GM23338 (cell line): ENCODE measurements around the gene EHD1. TPM values are rescaled to one million over a fixed set of nuclear protein-coding genes. Genes with fewer than 3 reads are reported as not detected.

Experiments
- ATAC-seq: fragments of 200-7000 bp; cut with Tn5 transposase; 3 replicates; pipeline ENCODE4 v1.9.1; 2020
- DNase-seq: peaks from one replicate; pipeline ENCODE4 v3.0.0-alpha.2; 2015; ENCODE audit warnings: low spot score
- H2AFZ ChIP-seq: fragments of 200-600 bp; sonication (generic); 2 replicates; pipeline ENCODE4 v1.8.0; 2016; ENCODE audit warnings: antibody characterized with exemption, mild to moderate bottlenecking, moderate library complexity
- H3F3A ChIP-seq: fragments of 200-600 bp; sonication (generic); replicated peaks from 2 replicates; pipeline ENCODE4 v1.8.0; 2017; ENCODE audit warnings: antibody characterized with exemption, mixed run types, low read depth
- H3K27ac ChIP-seq: fragments of 200-600 bp; sonication (generic); 2 replicates; pipeline ENCODE4 v1.6.1; 2016; ENCODE audit warnings: low read depth
- H3K27me3 ChIP-seq: fragments of 200-600 bp; sonication (generic); 2 replicates; pipeline ENCODE4 v1.8.0; 2016; ENCODE audit warnings: mild to moderate bottlenecking, mixed run types, moderate library complexity; ENCODE audit not compliant: insufficient read depth
- H3K36me3 ChIP-seq: fragments of 200-600 bp; sonication (generic); 2 replicates; pipeline ENCODE4 v1.8.0; 2016; ENCODE audit warnings: mild to moderate bottlenecking; ENCODE audit not compliant: insufficient read depth
- H3K4me1 ChIP-seq: fragments of 200-600 bp; sonication (generic); 2 replicates; pipeline ENCODE4 v1.8.0; 2016; ENCODE audit warnings: mild to moderate bottlenecking, moderate library complexity; ENCODE audit not compliant: insufficient read depth
- H3K4me2 ChIP-seq: fragments of 200-600 bp; sonication (generic); 2 replicates; pipeline ENCODE4 v1.7.1; 2017; ENCODE audit warnings: mixed run types
- H3K4me3 ChIP-seq: fragments of 200-600 bp; sonication (generic); 2 replicates; pipeline ENCODE4 v1.6.1; 2016; ENCODE audit warnings: mixed run types
- H3K79me2 ChIP-seq: fragments of 200-600 bp; sonication (generic); replicated peaks from 2 replicates; pipeline ENCODE4 v1.8.0; 2017; ENCODE audit warnings: mild to moderate bottlenecking; ENCODE audit not compliant: insufficient read depth
- H3K9me2 ChIP-seq: fragments of 200-600 bp; sonication (generic); 2 replicates; pipeline ENCODE4 v1.8.0; 2017; ENCODE audit not compliant: insufficient read depth
- H4K20me1 ChIP-seq: fragments of 200-600 bp; sonication (generic); replicated peaks from 2 replicates; pipeline ENCODE4 v1.8.0; 2017; ENCODE audit warnings: mild to moderate bottlenecking; ENCODE audit not compliant: insufficient read depth
- H3K27ac Mint-ChIP-seq: 2 replicates; pipeline ENCODE4 v1.8.0; 2020; ENCODE audit warnings: inconsistent platforms, mild to moderate bottlenecking, moderate library complexity, mixed read lengths
- H3K27me3 Mint-ChIP-seq: 3 replicates; pipeline ENCODE4 v1.8.0; 2022; ENCODE audit warnings: low read depth, mild to moderate bottlenecking, moderate library complexity, mixed read lengths, inconsistent platforms; ENCODE audit not compliant: insufficient read depth, poor library complexity
- H3K36me3 Mint-ChIP-seq: 3 replicates; pipeline ENCODE4 v1.8.0; 2021; ENCODE audit warnings: low read depth, mild to moderate bottlenecking, inconsistent platforms, moderate library complexity, mixed read lengths
- H3K4me1 Mint-ChIP-seq: 3 replicates; pipeline ENCODE4 v1.8.0; 2020; ENCODE audit warnings: mild to moderate bottlenecking, inconsistent platforms, mixed read lengths
- H3K4me3 Mint-ChIP-seq: 3 replicates; pipeline ENCODE4 v1.8.0; 2021; ENCODE audit warnings: moderate library complexity, mild to moderate bottlenecking, inconsistent platforms, mixed read lengths
- H3K9me3 Mint-ChIP-seq: 3 replicates; pipeline ENCODE4 v1.8.0; 2020; ENCODE audit warnings: moderate library complexity, mild to moderate bottlenecking, inconsistent platforms, mixed read lengths
- CREB1 ChIP-seq: fragments of 250-450 bp; sonication (Bioruptor Pico); IDR thresholded peaks from 2 replicates; pipeline ENCODE4 v1.5.0; 2020; ENCODE audit warnings: low read depth, mild to moderate bottlenecking, moderate library complexity
- EZH2 ChIP-seq: fragments of 200-600 bp; sonication (generic); IDR thresholded peaks from one replicate; pipeline ENCODE4 v1.8.0; 2017; ENCODE audit warnings: antibody characterized with exemption, mild to moderate bottlenecking, low read depth; ENCODE audit not compliant: unreplicated experiment
- EZH2phosphoT487 ChIP-seq: fragments of 200-600 bp; sonication (generic); IDR thresholded peaks from one replicate; pipeline ENCODE4 v1.8.1; 2018; ENCODE audit warnings: antibody characterized with exemption; ENCODE audit not compliant: unreplicated experiment
- JUNB ChIP-seq: IDR thresholded peaks from one replicate; pipeline ENCODE4 v1.6.1; 2016; ENCODE audit warnings: antibody characterized with exemption; ENCODE audit not compliant: unreplicated experiment
- NANOG ChIP-seq: IDR thresholded peaks from 2 replicates; pipeline ENCODE4 v1.6.1; 2016; ENCODE audit warnings: antibody characterized with exemption, borderline replicate concordance
- POLR2AphosphoS5 ChIP-seq: IDR thresholded peaks from 2 replicates; pipeline ENCODE4 v1.6.1; 2016; ENCODE audit warnings: antibody characterized with exemption, low read depth
- ZNF114 ChIP-seq: fragments of 250-450 bp; sonication (Bioruptor Pico); IDR thresholded peaks from 2 replicates; pipeline ENCODE4 v1.5.0; 2020; ENCODE audit warnings: mild to moderate bottlenecking, moderate library complexity
- ZNF331 ChIP-seq: fragments of 250-450 bp; sonication (Bioruptor Pico); IDR thresholded peaks from 2 replicates; pipeline ENCODE4 v1.5.0; 2020; ENCODE audit warnings: low read depth, mild to moderate bottlenecking, moderate library complexity
- polyA plus RNA-seq: library from polyadenylated mRNA; unstranded; fragments of >200 nt; fragmentation: Nextera tagmentation; extraction: Ambion mirVana; gene quantifications from 2 replicates; pipeline ENCODE4 v1.2.1, GENCODE V29; 2016
- total RNA-seq: library from RNA; depleted of rRNA; stranded (reverse); fragments of >200 nt; shearing (Covaris generic); gene quantifications from 2 replicates; pipeline ENCODE4 v1.2.3, GENCODE V29; 2014
- TF ChIP-seq, protein P1 (sequence below): fragments of 250-450 bp; sonication (Bioruptor Pico); IDR thresholded peaks from 2 replicates; pipeline ENCODE4 v1.5.0; 2020; ENCODE audit warnings: mild to moderate bottlenecking, moderate library complexity
- TF ChIP-seq, protein P2 (sequence below): IDR thresholded peaks from one replicate; pipeline ENCODE4 v1.6.1; 2018; ENCODE audit warnings: antibody characterized with exemption; ENCODE audit not compliant: unreplicated experiment

EHD1 gene
- total and polyA plus RNA-seq, 2 experiments from 2014 or later: 16.7 to 69.7 TPM

DNA sequence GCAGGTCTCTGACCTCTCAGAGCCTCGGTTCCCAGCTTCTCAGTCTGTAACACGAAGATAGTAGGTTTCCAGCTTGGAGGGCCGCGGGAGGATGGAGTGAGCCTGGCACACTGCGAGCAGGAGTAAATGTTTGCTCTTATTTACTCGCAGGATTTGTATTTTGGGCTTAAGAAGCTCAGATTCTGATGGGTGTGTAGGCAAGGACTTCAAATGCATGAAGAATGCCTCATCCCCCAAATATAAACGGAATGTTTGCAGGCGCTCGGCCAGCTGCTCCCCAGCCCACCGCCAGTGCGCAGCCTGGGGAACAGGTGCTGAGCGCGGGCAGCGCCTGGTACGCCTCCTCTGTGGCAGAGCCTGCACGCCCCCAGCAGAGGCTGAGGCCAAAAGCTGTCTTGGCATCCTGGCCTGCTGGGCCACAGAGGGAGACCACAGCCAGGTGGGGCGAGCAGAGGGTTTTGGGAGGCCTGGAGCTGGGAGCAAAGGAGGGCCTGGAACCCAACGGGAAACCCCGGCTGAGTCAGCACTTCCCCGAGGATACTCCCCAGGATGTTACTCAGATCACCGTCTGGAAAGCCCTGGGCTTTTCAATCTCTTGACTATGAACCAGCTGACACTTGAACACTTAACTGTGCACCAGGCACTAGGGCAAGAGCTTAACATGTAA is 9.4 kb downstream of the EHD1 start:
- H3K4me1 Mint-ChIP-seq: peaks cover 5% of the 10 kb centered on the region
- TF ChIP-seq JUNB (no peak), ZNF114 (CRISPR knock-in tag) (no peak), EZH2 (no peak), EZH2phosphoT487 (no peak), ZNF331 (CRISPR knock-in tag) (no peak), NANOG (no peak), CREB1 (no peak), POLR2AphosphoS5 (no peak)
- TF ChIP-seq, protein P1, sequence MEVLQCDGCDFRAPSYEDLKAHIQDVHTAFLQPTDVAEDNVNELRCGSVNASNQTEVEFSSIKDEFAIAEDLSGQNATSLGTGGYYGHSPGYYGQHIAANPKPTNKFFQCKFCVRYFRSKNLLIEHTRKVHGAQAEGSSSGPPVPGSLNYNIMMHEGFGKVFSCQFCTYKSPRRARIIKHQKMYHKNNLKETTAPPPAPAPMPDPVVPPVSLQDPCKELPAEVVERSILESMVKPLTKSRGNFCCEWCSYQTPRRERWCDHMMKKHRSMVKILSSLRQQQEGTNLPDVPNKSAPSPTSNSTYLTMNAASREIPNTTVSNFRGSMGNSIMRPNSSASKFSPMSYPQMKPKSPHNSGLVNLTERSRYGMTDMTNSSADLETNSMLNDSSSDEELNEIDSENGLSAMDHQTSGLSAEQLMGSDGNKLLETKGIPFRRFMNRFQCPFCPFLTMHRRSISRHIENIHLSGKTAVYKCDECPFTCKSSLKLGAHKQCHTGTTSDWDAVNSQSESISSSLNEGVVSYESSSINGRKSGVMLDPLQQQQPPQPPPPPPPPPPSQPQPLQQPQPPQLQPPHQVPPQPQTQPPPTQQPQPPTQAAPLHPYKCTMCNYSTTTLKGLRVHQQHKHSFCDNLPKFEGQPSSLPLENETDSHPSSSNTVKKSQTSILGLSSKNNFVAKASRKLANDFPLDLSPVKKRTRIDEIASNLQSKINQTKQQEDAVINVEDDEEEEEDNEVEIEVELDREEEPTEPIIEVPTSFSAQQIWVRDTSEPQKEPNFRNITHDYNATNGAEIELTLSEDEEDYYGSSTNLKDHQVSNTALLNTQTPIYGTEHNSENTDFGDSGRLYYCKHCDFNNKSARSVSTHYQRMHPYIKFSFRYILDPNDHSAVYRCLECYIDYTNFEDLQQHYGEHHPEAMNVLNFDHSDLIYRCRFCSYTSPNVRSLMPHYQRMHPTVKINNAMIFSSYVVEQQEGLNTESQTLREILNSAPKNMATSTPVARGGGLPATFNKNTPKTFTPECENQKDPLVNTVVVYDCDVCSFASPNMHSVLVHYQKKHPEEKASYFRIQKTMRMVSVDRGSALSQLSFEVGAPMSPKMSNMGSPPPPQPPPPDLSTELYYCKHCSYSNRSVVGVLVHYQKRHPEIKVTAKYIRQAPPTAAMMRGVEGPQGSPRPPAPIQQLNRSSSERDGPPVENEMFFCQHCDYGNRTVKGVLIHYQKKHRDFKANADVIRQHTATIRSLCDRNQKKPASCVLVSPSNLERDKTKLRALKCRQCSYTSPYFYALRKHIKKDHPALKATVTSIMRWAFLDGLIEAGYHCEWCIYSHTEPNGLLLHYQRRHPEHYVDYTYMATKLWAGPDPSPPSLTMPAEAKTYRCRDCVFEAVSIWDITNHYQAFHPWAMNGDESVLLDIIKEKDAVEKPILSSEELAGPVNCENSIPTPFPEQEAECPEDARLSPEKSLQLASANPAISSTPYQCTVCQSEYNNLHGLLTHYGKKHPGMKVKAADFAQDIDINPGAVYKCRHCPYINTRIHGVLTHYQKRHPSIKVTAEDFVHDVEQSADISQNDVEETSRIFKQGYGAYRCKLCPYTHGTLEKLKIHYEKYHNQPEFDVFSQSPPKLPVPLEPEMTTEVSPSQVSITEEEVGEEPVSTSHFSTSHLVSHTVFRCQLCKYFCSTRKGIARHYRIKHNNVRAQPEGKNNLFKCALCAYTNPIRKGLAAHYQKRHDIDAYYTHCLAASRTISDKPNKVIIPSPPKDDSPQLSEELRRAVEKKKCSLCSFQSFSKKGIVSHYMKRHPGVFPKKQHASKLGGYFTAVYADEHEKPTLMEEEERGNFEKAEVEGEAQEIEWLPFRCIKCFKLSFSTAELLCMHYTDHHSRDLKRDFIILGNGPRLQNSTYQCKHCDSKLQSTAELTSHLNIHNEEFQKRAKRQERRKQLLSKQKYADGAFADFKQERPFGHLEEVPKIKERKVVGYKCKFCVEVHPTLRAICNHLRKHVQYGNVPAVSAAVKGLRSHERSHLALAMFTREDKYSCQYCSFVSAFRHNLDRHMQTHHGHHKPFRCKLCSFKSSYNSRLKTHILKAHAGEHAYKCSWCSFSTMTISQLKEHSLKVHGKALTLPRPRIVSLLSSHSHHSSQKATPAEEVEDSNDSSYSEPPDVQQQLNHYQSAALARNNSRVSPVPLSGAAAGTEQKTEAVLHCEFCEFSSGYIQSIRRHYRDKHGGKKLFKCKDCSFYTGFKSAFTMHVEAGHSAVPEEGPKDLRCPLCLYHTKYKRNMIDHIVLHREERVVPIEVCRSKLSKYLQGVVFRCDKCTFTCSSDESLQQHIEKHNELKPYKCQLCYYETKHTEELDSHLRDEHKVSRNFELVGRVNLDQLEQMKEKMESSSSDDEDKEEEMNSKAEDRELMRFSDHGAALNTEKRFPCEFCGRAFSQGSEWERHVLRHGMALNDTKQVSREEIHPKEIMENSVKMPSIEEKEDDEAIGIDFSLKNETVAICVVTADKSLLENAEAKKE (CRISPR knock-in tag): no peak
- TF ChIP-seq, protein P2, sequence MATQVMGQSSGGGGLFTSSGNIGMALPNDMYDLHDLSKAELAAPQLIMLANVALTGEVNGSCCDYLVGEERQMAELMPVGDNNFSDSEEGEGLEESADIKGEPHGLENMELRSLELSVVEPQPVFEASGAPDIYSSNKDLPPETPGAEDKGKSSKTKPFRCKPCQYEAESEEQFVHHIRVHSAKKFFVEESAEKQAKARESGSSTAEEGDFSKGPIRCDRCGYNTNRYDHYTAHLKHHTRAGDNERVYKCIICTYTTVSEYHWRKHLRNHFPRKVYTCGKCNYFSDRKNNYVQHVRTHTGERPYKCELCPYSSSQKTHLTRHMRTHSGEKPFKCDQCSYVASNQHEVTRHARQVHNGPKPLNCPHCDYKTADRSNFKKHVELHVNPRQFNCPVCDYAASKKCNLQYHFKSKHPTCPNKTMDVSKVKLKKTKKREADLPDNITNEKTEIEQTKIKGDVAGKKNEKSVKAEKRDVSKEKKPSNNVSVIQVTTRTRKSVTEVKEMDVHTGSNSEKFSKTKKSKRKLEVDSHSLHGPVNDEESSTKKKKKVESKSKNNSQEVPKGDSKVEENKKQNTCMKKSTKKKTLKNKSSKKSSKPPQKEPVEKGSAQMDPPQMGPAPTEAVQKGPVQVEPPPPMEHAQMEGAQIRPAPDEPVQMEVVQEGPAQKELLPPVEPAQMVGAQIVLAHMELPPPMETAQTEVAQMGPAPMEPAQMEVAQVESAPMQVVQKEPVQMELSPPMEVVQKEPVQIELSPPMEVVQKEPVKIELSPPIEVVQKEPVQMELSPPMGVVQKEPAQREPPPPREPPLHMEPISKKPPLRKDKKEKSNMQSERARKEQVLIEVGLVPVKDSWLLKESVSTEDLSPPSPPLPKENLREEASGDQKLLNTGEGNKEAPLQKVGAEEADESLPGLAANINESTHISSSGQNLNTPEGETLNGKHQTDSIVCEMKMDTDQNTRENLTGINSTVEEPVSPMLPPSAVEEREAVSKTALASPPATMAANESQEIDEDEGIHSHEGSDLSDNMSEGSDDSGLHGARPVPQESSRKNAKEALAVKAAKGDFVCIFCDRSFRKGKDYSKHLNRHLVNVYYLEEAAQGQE: no peak
- DNase-seq (no peak), ATAC-seq (no peak)
- no peaks in the 10 kb centered on the region for H3K9me2 ChIP-seq
- no peak overlapping the region for H3K4me2 ChIP-seq
- no peak overlapping the region for H3K27ac ChIP-seq
- H3K9me3 Mint-ChIP-seq: no peaks in the 10 kb centered on the region
- no peak overlapping the region for H3K4me3 ChIP-seq
- 0 out of 2 replicates have a peak, but pooled peaks cover 6% of the 10 kb centered on the region for H3K4me1 ChIP-seq
- H3K79me2 ChIP-seq: peaks cover 11% of the 10 kb centered on the region
- H3K36me3 Mint-ChIP-seq: peaks cover 2% of the 10 kb centered on the region; the same call in 2 of the 3 replicates
- H3K27me3 Mint-ChIP-seq: peaks cover 4% of the 10 kb centered on the region
- 0 out of 2 replicates have a peak, but pooled peaks cover 4% of the 10 kb centered on the region for H3F3A ChIP-seq
- no peak overlapping the region for H2AFZ ChIP-seq
- H3K4me3 Mint-ChIP-seq: no peak overlapping the region
- peak overlapping the region; percentile 66 for H3K27ac Mint-ChIP-seq
- no peaks in the 10 kb centered on the region for H4K20me1 ChIP-seq
- no peaks in the 10 kb centered on the region for H3K36me3 ChIP-seq
- H3K27me3 ChIP-seq: no peaks in the 10 kb centered on the region
